Left hindlimb (tissue), 1 donor: Measurements from ENCODE around the gene RBM43.

ENCODE experiments used
- DNase-seq: peaks from one replicate; pipeline ENCODE4 v3.0.0-alpha.2; 2018

The RBM43 gene

GRCh38 chr2:151206446-151206968 is 55.2 kb downstream of the RBM43 start:
- no peak for DNase-seq

- no peak for DNase-seq
Measured at GRCh38 chr2:151205571-151205970, 56.1 kb downstream of the RBM43 start.

DNA sequence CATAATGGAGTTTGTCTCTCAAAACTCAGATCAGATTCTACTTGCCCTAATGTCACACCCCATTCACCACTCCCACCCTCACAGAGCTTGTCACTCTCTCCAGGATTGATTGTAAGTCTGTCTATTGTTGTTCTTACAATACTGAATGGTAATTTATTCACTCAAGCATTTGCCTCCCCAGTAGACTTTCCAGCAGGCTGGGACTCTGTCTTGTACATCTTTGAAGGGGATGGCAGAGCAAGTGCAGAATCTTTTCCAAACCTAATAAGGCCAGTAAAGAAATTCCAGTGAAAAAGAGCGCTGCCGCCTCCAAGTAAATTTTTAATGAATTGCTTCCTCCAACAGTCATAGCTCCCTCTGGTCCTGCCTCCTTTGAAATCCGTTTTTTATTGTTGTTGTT is 56.9 kb downstream of the RBM43 start:
- no peak for DNase-seq

GRCh38 chr2:151200844-151201243 is 60.8 kb downstream of the RBM43 start:
- no peak for DNase-seq

GRCh38 chr2:151200277-151200676 is 61.4 kb downstream of the RBM43 start:
- no peak for DNase-seq

DNA sequence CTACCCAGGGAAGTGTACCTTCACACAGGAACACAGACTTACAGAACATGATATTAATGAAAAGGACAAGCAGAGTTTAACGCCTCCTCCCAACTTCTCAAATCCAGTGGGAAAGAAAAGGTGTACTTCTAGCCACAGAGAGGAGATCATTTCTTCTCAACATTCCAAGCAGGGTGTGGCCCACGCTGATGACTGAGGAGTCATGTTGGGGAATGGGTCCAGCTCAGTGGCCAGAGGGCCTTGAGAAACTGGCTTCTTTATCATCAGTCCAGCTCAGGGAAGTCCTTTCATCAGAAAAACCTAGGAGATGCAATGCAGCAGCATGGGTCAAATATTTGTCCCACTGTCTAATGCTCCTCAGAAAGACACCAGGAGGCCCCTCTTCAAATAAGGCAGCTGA is 63.0 kb downstream of the RBM43 start:
- no peak for DNase-seq
